ENCODE data around the gene CDH4. TPM values are rescaled to one million over a fixed set of nuclear protein-coding genes. Genes with fewer than 3 reads are reported as not detected.

The CDH4 gene
- total and polyA plus RNA-seq, 2 of the 4 experiments (the other 2 are of a cell fraction): 1.6 to 3.5 TPM

GRCh38 chr20:61736001-61736635 is 484.1 kb downstream of the CDH4 start:
- Histone ChIP-seq H3K27me3 (ENCODE audit: control insufficient read depth, insufficient read depth, low read length) (peaks cover 6% of the 10 kb centered on the region; the same call in 1 of the 2 replicates), H2BK20ac (ENCODE audit: low read depth, low read length) (no peak overlapping the region), H4K91ac (ENCODE audit: insufficient read depth, low read depth, low read length) (no peak overlapping the region), H3K27ac (ENCODE audit: insufficient read depth, low read length) (no peak overlapping the region), H3K23ac (ENCODE audit: low read depth, low read length) (no peak overlapping the region), H2AK9ac (replicated peaks; ENCODE audit: low read depth, low read length, poor library complexity) (no peak overlapping the region), H3K18ac (ENCODE audit: low read depth, low read length) (no peak overlapping the region), H3K4me1 (ENCODE audit: control insufficient read depth, insufficient read depth, low read length) (no peaks in the 10 kb centered on the region), H2BK120ac (ENCODE audit: low read depth, low read length) (no peak overlapping the region), H3K9me1 (ENCODE audit: insufficient read depth, low read length) (no peaks in the 10 kb centered on the region), H4K20me1 (ENCODE audit: insufficient read depth, low read length) (no peaks in the 10 kb centered on the region), H3K4ac (ENCODE audit: low read depth, low read length) (no peak overlapping the region), H3K14ac (replicated peaks; ENCODE audit: low read depth, low read length) (no peak overlapping the region), H3K9me3 (ENCODE audit: control insufficient read depth, insufficient read depth, low read length) (no peaks in the 10 kb centered on the region), H3K56ac (ENCODE audit: extremely low read depth, insufficient read depth, low read length) (no peak overlapping the region), H4K8ac (ENCODE audit: low read depth in 2 of 2, low read length in 2 of 2) (no peak overlapping the region), H2BK15ac (ENCODE audit: low read depth, low read length) (no peak overlapping the region), H2AFZ (replicated peaks; ENCODE audit: low read length, poor library complexity) (peak overlapping the region; percentile 19), H4K5ac (ENCODE audit: low read depth, low read length) (no peak overlapping the region), H3K79me1 (ENCODE audit: low read depth in 1 of 2, low read length in 2 of 2) (no peaks in the 10 kb centered on the region), H3K4me2 (ENCODE audit: low read depth, low read length) (no peak overlapping the region), H2AK5ac (ENCODE audit: low read depth, low read length) (no peak overlapping the region), H2BK5ac (ENCODE audit: low read depth, low read length, poor library complexity, severe bottlenecking) (no peak overlapping the region), H3K4me3 (ENCODE audit: insufficient read depth, low read depth, low read length) (no peak overlapping the region), H3K9ac (ENCODE audit: low read depth, low read length) (no peak overlapping the region), H3K36me3 (ENCODE audit: control insufficient read depth, insufficient read depth, low read length) (no peaks in the 10 kb centered on the region)
- TF ChIP-seq BHLHE40 (IDR thresholded peaks at IDR 0.05; ENCODE audit: low read depth, low read length) (no peak), MAFK (IDR thresholded peaks at IDR 0.05; ENCODE audit: low read depth, low read length) (no peak), FOS (IDR thresholded peaks at IDR 0.05; ENCODE audit: low read depth, low read length) (no peak), MXI1 (IDR thresholded peaks at IDR 0.05; ENCODE audit: borderline replicate concordance, low read depth, low read length) (no peak), RFX5 (IDR thresholded peaks at IDR 0.05; ENCODE audit: low read depth, low read length) (no peak), CHD1 (IDR thresholded peaks at IDR 0.05; ENCODE audit: low read depth, low read length) (no peak), SMC3 (IDR thresholded peaks at IDR 0.05; ENCODE audit: low read depth, low read length) (no peak), CTCF (conservative IDR thresholded peaks at IDR 0.05; ENCODE audit: low read depth, low read length) (no peak), ELK1 (IDR thresholded peaks at IDR 0.05; ENCODE audit: borderline replicate concordance, low read depth, low read length) (no peak), RAD21 (IDR thresholded peaks at IDR 0.05; ENCODE audit: low read length) (no peak), MAZ (IDR thresholded peaks at IDR 0.05; ENCODE audit: borderline replicate concordance, low read depth, low read length) (no peak), NFE2L2 (IDR thresholded peaks at IDR 0.05; ENCODE audit: low read depth, low read length) (no peak), CEBPB (IDR thresholded peaks at IDR 0.05; ENCODE audit: low read depth, low read length) (no peak), RCOR1 (IDR thresholded peaks at IDR 0.05; ENCODE audit: insufficient replicate concordance, low read length) (no peak), POLR2A (IDR thresholded peaks at IDR 0.05; ENCODE audit: low read depth, low read length) (no peak), USF2 (IDR thresholded peaks at IDR 0.05; ENCODE audit: low read depth, low read length) (no peak)
- ChIA-PET POLR2A (ENCODE audit: unreplicated experiment) (no interaction called here), CTCF (no interaction called here)
- dilution Hi-C loops (cut with HindIII; ENCODE audit: low sequenced_read_pairs, unreplicated experiment) (no loop called here), in situ Hi-C loops (cut with MboI; ENCODE audit: low sequenced_read_pairs) (no loop called here), intact Hi-C loops (cut with micrococcal nuclease) (no loop called here)
- WGBS, 2 experiments (ENCODE audit: extremely low coverage in 2 of 2, insufficient read length in 1 of 2): 49% methylated on average over 3 of the region's 10 CpGs; no CpG with 5 or more reads in 1 of the 2 experiments
- DNase-seq: no peak
- BruUV-seq (replicated peaks): no TSS peak
- no peak for ATAC-seq (ENCODE audit: low read depth)

All from IMR-90 (cell line).